Epidermal melanocyte (primary cell): Measurements from ENCODE around the gene PCSK2.

Source experiments
- DNase-seq: peaks from one replicate; pipeline ENCODE4 v3.0.0; 2011; ENCODE audit warnings: low spot score; ENCODE audit not compliant: insufficient read length

The PCSK2 gene

GRCh38 chr20:17530153-17530552 lies 303.3 kb downstream of the PCSK2 start:
- DNase-seq, result no peak

DNA sequence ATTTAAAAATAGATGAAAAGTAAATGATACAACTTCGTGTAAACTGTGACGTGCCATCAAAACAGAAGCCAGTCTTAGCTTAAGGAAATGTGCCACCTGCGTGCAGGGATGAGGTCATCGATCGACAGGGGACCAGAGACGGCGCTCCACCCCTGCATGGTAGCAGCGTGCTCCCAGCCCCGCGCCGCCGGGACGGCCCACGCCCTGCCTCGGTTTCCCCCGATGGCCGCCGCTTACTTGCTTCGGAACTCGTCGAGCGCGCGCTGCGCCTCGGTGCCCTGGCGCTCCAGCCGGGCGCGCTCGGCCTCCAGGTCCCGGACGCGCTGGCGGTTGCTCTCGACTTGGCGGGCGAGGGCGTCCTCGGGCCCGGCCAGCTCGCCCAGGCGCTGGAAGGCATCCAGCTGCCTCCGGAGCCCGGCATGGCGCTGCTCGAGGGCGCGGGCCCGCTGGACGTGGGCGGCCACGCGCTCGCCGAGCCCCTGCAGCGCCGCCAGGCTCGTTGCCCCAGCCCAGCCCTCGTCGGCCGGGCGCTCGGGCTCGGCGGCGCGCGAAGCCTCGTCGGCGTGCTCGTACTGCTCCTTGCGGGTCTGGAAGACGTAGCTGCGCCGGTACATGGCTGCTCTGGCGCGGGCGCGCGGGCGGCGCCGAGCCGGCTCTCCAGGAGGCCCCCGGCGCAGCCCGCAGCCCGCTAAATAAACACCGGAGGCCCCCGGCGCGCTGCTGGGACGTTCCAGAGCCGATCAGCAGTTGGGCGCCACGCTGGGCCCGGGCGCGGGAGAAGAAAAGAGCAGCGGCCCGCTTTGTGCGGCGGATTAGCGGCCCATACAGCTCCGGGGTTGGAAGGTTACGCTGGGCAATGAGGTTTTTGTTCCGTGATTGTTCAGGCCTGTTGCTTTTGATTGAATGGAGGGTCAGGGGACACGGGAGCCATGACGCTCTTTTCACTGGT lies 304.1 kb downstream of the PCSK2 start, which contains the start of gene BFSP1:
TSS of gene BFSP1 (minus strand) at position 664 of the 949 bp plus-strand sequence. CDS start at position 614, 50 bp downstream.
- DNase-seq, result no peak

DNA sequence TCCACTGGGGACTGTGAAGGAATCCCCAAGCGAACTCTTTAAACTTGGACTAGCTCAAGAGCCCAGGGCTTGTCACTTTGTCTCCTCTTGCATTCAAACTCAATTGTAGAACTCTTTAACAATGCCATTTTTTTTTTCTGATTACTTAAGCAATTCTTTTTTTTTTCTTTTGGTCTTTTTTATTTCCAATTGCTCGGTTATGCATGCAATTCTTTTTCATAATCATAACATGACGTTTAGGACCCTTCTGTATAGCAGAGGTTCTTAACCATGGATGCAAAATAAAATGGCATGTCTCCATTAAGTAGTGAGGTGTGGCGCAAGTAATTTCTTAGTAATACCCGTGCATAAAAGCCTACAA lies 304.8 kb downstream of the PCSK2 start:
- DNase-seq, result no peak

DNA sequence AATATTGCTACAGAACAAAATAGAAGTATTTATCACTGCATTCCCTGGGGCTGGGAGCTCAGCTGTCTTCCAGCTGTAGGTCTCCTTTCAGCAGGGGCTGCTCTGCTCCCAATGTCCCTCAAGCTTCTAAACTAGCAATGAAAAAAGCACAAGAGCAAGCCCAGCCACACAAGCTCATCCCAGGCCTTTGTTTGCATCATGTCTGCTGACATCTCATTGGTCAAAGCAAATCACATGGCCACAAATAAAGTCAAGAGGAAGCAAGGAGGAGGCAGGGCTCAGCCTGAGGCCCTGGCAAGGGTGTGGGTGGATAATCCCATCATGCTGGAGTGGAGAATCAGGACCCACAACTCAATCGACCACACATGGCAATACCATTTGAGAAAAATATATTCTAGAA lies 306.6 kb downstream of the PCSK2 start:
- peak; percentile 64 for DNase-seq

DNA sequence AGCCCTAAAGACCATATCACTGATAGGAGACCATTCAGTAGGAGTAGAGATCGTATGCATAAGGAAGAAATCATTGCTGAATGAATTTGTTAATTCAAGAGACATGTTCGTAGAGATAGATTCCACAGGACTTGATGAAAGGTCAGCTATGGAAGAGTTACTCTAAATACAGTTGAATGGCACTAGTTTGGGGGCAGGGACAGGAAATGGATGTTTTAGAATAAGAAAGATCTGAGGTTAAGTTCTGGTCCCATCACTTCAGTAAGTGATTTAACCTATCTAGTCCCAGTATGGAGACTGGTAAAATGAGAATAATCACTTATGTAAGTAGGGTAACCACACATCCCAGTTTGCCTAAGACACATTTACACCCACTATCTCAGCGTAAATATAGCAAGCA lies 307.2 kb downstream of the PCSK2 start:
- no peak for DNase-seq
